ENCODE results near the gene PRKCH.

Gene PRKCH

DNA sequence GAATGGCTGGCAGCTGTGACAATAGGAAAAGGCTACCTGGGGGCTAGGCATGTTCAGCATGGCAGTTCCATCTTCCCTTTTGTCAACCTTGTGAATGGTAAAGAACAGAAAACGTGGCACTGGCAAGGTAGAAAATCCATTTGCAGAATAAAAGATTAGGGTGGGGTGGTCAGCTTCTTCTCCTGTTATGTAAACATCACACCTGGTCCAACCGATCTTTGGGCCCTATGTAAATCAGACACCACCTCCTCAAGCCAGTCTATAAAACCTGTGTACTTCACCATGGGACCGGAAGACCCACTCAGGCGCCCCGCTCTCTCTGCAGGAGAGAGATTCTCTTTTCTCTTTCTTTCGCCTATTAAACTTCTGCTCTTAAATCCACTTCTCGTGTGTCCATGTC is 20.6 kb upstream of the PRKCH start:
- CTCF ChIA-PET: interaction anchor here (0.6 kb wide), 1 partner anchor 170 kb away, joined by 3 read pairs; no protein-coding TSS in a partner anchor
- H3K4me3 ChIP-seq (ENCODE audit: low read depth, low read length): no peak overlapping the region
- no peaks in the 10 kb centered on the region for H3K36me3 ChIP-seq (ENCODE audit: control insufficient read depth in 2 of 2, insufficient read depth in 1 of 2, low read length in 2 of 2)
- POLR2A ChIA-PET: no interaction called here
- H3K9me3 ChIP-seq (ENCODE audit: control insufficient read depth, insufficient read depth, low read depth, low read length): no peaks in the 10 kb centered on the region; the same call in 1 of the 2 replicates
- TF ChIP-seq ZNF677 (tag by site-specific recombination; IDR thresholded peaks at IDR 0.05) (no peak), ZNF664 (tag by site-specific recombination; IDR thresholded peaks at IDR 0.05) (no peak), IKZF3 (tag by site-specific recombination; IDR thresholded peaks at IDR 0.05) (no peak), ZNF211 (tag by site-specific recombination; IDR thresholded peaks at IDR 0.05; ENCODE audit: low read depth) (no peak), ZNF221 (tag by site-specific recombination; IDR thresholded peaks at IDR 0.05; ENCODE audit: borderline replicate concordance) (no peak), TCF7L2 (IDR thresholded peaks at IDR 0.05; ENCODE audit: borderline replicate concordance, low read depth, low read length) (no peak), ZFP3 (tag by site-specific recombination; IDR thresholded peaks at IDR 0.05; ENCODE audit: low read depth) (no peak), ZNF10 (tag by site-specific recombination; IDR thresholded peaks at IDR 0.05) (no peak), ZNF621 (tag by site-specific recombination; IDR thresholded peaks at IDR 0.05) (no peak), ZNF654 (tag by site-specific recombination; IDR thresholded peaks at IDR 0.05; ENCODE audit: low read depth) (no peak), ZBTB11 (tag by site-specific recombination; conservative IDR thresholded peaks at IDR 0.05; ENCODE audit: low read depth) (no peak)
- TF ChIP-seq, protein P1, sequence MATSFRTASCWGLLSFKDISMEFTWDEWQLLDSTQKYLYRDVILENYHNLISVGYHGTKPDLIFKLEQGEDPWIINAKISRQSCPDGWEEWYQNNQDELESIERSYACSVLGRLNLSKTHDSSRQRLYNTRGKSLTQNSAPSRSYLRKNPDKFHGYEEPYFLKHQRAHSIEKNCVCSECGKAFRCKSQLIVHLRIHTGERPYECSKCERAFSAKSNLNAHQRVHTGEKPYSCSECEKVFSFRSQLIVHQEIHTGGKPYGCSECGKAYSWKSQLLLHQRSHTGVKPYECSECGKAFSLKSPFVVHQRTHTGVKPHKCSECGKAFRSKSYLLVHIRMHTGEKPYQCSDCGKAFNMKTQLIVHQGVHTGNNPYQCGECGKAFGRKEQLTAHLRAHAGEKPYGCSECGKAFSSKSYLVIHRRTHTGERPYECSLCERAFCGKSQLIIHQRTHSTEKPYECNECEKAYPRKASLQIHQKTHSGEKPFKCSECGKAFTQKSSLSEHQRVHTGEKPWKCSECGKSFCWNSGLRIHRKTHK (tag by site-specific recombination; IDR thresholded peaks at IDR 0.05): no peak
- no peak overlapping the region for H3K27ac ChIP-seq (ENCODE audit: extremely low read depth, low read depth, low read length)
- H3K4me1 ChIP-seq (ENCODE audit: control insufficient read depth, insufficient read depth, low read length): no peaks in the 10 kb centered on the region

DNA sequence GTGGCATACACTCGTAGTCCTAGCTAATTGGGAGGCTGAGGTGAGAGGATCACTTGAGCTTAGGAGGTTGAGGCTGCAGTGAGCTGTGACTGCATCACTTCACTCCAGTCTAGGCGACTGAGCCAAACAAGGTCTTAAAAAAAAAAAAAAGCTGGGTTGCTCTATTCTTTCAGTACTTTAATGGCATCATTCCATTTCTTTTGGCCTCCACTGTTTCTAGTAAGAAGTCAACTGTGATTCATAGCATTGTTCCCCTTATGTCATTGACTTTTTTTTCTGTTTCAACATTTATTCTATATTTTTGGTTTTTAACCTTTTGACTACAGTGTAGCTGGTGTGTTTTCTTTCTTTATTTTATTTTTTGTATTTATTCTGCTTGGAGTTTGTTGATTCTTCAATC is 16.7 kb upstream of the PRKCH start:
- no peaks in the 10 kb centered on the region for H3K36me3 ChIP-seq (ENCODE audit: control insufficient read depth in 2 of 2, insufficient read depth in 1 of 2, low read length in 2 of 2)
- ChIA-PET POLR2A (no interaction called here), CTCF (interaction anchor here (0.6 kb wide), 4 partner anchors 10 to 536 kb away, joined by 3 to 8 read pairs (median 5); no protein-coding TSS in a partner anchor)
- TF ChIP-seq ZNF341 (tag by site-specific recombination; IDR thresholded peaks at IDR 0.05; ENCODE audit: low read depth) (no peak), ZNF521 (tag by site-specific recombination; IDR thresholded peaks at IDR 0.05) (no peak), ZNF394 (tag by site-specific recombination; IDR thresholded peaks at IDR 0.05; ENCODE audit: borderline replicate concordance) (no peak), ZNF510 (tag by site-specific recombination; IDR thresholded peaks at IDR 0.05; ENCODE audit: insufficient replicate concordance) (no peak), ZNF677 (tag by site-specific recombination; IDR thresholded peaks at IDR 0.05) (no peak), ZNF324 (tag by site-specific recombination; IDR thresholded peaks at IDR 0.05) (no peak), MYNN (tag by site-specific recombination; IDR thresholded peaks at IDR 0.05; ENCODE audit: borderline replicate concordance) (no peak), RBAK (tag by site-specific recombination; IDR thresholded peaks at IDR 0.05) (no peak), KLF8 (tag by site-specific recombination; IDR thresholded peaks at IDR 0.05) (no peak), ZNF561 (tag by site-specific recombination; IDR thresholded peaks at IDR 0.05; ENCODE audit: borderline replicate concordance) (no peak)
- H3K4me3 ChIP-seq (ENCODE audit: low read depth, low read length): no peak overlapping the region
- H3K27ac ChIP-seq (ENCODE audit: extremely low read depth, low read depth, low read length): no peak overlapping the region
- H3K4me1 ChIP-seq (ENCODE audit: control insufficient read depth, insufficient read depth, low read length): no peaks in the 10 kb centered on the region
- no peaks in the 10 kb centered on the region; the same call in 1 of the 2 replicates for H3K9me3 ChIP-seq (ENCODE audit: control insufficient read depth, insufficient read depth, low read depth, low read length)
